Measurements from ENCODE around the gene BRAP. TPM values are rescaled to one million over a fixed set of nuclear protein-coding genes. Genes with fewer than 3 reads are reported as not detected.

BRAP gene
- total RNA-seq, 2 donors from 2014 or later, result 15.8 to 16.4 TPM

Other genes with a start within 250 kb of the BRAP start
- gene ATXN2, start 86.6 kb downstream of the BRAP start, total RNA-seq, result 10 to 100 TPM; 40.4 to 54.7 TPM
- 10 to 100 TPM; 28.7 to 40.2 TPM for gene ACAD10, start 97 bp upstream of the BRAP start, total RNA-seq
- gene ALDH2, start 81.0 kb upstream of the BRAP start, total RNA-seq, result 1 to 10 TPM in 1 of 2 donors, under 1 TPM in 1; 0.43 to 2.0 TPM
- 10 to 100 TPM; 42.7 to 46.7 TPM for gene MAPKAPK5, start 156.3 kb upstream of the BRAP start, total RNA-seq

All from activated T-helper 17 cell treated with anti-CD3 and anti-CD28 coated beads, Interleukin-2, amount 50 U/mL, for 72 hours (primary cell).